VCaP (cell line): ENCODE results near the gene CENPM.

Experiments used
- H3K27ac ChIP-seq: fragments of 450-650 bp; 2 replicates; pipeline ENCODE4 v1.5.1; 2017
- TF ChIP-seq, protein P1 (sequence below): fragments of 450-650 bp; conservative IDR thresholded peaks from 2 replicates; pipeline ENCODE4 v1.5.1; 2017; ENCODE audit warnings: mild to moderate bottlenecking, moderate library complexity

The CENPM gene

DNA sequence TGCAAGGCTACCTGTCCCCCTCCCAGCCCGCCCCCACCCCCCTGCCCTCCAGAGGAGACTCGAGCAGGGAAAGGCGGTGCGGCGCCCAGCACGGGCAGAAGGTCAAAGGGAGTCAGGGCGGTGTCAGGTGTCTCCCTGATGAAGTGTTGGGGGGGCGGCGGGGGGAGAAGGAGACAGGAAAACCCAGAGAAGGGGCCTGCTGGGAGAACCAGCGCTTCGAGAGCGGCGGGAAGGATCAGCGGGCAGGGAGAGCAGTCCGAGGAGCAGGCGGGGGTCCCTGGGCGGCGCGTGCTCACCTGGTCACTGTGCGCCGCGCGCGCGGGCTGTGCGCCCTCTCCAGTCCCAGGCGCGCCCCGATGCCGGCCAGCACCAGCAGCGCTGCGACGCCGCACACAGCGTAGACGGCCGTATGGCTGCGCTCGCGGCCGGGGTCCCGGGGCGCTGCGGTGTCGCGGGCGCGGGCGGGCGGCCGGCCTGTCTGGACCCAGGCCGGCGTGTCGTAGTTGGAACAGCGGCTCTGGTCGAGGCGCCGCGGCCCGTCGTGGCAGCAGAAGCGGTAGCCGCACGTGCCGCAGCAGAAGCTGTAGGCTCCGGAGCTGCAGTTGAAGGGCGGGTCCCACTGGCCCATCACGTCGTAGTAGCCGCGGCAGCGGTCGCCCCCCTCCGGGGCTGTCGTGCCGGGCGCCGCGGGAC, 33.0 kb downstream of the CENPM start:
- H3K27ac ChIP-seq = no peak overlapping the region
- TF ChIP-seq, protein P1, sequence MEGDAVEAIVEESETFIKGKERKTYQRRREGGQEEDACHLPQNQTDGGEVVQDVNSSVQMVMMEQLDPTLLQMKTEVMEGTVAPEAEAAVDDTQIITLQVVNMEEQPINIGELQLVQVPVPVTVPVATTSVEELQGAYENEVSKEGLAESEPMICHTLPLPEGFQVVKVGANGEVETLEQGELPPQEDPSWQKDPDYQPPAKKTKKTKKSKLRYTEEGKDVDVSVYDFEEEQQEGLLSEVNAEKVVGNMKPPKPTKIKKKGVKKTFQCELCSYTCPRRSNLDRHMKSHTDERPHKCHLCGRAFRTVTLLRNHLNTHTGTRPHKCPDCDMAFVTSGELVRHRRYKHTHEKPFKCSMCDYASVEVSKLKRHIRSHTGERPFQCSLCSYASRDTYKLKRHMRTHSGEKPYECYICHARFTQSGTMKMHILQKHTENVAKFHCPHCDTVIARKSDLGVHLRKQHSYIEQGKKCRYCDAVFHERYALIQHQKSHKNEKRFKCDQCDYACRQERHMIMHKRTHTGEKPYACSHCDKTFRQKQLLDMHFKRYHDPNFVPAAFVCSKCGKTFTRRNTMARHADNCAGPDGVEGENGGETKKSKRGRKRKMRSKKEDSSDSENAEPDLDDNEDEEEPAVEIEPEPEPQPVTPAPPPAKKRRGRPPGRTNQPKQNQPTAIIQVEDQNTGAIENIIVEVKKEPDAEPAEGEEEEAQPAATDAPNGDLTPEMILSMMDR = no peak

DNA sequence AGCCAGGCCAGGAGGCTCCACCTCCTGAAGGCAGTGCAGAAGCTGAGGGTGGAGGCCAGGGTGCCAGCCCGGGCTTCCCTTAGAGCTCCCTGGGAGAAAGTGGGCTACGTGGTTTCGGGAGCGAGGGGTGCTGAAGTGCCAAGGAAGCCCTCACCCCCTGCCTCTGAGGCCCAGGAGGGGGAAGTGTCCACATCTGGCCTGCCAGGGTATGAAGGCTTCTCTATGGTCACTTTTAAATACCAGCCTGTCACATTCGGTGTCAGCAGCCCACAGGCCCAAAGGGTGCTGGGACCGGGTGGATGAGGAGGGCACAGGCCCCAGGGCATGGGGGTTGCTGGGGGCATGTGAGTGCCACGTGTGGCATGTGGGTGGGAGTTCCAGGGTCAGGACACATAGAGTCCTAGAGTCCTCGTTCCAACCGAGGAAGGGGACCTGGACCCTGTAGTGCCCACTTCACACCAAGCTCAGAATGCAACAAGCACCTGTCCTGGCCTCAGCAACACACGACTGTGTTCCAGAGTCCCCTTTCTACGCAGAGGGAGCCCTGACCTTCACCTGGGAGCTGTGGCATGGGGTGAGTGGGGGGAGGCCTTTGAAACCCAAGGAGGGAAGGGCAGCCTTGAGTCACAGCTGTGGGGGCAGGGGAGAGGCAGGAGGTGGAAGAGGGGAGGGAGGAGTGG, 33.8 kb downstream of the CENPM start:
- no peak overlapping the region for H3K27ac ChIP-seq
- TF ChIP-seq, protein P1 = no peak

DNA sequence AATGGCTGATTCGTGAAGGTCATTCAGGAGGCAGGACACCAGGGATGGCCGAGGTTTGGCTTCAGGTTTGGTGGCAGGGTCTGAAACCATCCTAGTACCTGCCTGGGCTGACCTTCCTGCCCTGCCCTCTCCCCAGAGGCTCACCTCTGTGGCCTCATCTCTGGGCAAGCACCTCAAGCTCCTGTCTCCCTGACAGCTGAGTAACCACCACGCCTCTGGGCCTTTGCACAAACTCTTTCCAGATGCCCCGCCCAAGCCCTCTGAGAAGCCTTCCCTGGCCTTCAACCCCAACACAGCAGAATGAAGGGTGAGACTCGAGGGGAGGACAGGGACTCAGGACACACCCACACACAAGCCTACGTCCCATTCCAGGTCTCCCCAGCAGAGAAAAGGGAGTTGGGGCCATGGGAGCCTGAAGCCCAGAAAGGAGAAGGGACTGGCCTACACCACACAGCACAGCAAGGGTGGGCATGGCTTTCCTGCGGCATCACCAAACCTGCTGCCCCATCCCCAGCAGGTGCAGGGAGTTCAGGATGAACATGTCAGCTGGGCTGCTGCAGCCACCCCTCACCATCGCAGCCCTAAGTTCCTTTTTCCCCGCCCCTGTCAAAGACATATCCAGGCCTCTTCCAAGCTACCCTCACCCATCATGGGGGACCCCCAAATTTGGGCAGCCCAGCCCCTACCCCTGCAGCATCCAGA, 34.5 kb downstream of the CENPM start:
- TF ChIP-seq, protein P1 = no peak
- H3K27ac ChIP-seq = no peak overlapping the region

DNA sequence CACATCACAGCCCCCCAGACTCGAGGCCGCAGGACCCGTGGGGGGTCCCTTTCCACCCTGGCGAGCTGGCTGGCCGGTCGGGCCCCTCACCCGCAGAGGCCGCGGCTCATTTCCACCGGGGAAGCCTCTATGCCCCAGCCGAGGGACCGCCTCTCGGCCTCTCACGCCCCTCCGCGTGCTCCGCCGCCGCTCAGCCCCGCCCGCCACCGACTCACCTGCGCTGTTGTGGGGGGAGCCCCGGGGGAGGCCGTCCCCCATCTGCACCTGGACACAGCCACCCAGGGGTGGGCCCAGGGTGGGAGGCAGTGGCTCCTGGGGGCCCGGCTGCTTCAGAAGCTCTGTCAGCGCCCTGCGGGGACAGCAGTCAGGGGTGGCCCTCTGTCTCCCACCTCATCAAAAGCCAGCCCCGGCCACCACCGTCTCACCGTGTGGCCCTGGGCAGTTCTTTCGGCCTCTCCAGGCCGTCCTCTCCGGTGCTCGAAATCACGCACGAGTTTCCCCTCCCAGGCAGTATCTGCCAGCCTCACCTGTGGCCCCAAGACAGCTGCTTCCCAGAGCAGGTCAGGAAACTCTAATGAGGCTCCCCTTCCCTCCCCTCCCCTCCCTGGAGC, 35.8 kb downstream of the CENPM start:
- no peak overlapping the region for H3K27ac ChIP-seq
- TF ChIP-seq, protein P1 = no peak

DNA sequence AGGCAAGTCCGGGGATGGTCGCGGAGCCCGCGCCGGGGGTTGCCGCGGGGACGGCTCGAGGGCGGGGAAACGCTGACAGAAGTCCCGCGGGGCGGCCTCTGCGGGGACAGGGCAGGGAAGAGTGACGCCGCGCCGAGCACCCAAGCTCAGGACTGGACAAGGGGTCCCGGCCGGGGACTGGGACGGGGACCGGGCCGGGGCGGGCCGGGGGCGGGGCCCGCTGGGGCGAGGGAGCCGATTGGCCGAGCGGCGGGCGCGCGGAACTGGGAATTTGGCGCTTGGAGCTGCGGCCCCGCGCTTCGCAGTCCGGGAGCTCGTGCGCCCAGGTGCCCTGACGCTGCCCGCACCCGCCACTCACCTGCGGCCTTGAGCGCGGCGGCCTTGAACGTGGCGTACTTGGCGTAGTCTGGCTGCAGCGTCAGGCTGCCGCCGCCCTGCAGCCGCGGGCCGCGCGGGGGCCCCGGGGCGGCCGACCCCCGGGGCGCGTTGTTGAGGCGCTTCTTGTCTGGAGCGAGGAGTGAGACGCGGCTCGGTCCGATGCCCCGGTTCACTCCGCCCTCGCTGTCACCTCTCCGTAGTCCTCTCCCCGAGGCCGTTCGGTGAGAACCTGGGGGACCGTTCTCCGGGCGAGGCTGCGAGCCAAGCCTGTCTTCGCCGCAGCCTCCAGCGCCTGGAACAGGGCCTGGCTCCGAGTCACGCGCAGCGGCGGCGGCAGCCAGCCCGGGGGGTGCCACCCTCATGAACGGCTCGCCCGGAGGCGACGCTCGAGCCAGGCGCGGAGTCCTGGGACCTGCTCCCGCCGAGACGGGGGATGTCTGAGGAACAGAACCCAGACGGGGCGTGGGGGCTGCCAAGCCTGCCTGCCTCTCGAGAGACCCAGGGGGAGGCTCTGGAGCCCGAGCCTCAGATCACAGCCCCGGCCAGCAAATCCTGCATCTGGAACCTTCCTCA, 36.6 kb downstream of the CENPM start:
- no peak overlapping the region for H3K27ac ChIP-seq
- TF ChIP-seq, protein P1 = no peak

DNA sequence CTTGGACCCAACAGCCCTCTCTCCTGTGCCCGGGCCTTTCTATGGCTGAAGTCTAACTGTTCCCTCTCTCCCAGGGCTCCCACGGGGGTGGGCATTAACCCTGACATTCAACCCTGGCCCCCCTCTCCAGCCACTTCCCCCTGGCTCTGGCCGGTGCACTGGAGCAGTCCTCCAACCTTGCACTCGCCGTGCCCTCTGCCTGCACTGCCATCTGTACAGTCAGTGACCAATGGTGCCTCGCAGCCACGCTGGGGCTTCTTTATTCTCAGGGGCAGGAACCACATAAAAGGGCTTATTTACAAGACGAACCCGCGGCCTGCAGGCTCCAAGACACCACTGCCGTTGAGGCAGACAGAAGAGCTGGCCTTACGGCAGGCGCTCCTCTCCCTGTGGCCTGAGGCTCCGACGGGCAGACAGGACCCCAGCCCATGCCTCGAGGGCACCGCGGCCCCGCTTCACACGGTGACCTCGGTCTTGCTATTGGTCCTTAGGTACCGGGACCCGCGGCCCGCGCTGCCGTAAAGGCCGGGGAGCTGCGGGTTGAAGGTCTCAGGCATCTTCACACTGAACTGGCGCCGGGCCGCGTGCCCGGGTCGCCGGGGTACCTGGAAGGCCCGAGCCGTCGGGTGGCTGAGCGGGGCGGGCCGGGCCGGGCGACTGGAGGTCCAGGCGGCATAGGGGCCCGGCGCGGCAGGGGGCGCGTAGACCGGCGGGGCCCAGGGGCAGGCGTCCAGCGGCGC, 37.5 kb downstream of the CENPM start:
- TF ChIP-seq, protein P1 = no peak
- no peak overlapping the region for H3K27ac ChIP-seq
